NK-92 treated with Interleukin-12 subunit alpha and Interleukin-12 subunit beta, amount 100 ng/mL, for 24 hours (cell line): ENCODE measurements around the gene TRIM41.
"Not testable (repeated sequence)": the region's sequence is repeated elsewhere in the genome, so short reads cannot be mapped to it uniquely, and the experiment has no call there.

Experiments used
- DNase-seq: peaks from one replicate; lab custom pipeline; 2025; lab: John Stamatoyannopoulos, UW

TRIM41 gene

DNA sequence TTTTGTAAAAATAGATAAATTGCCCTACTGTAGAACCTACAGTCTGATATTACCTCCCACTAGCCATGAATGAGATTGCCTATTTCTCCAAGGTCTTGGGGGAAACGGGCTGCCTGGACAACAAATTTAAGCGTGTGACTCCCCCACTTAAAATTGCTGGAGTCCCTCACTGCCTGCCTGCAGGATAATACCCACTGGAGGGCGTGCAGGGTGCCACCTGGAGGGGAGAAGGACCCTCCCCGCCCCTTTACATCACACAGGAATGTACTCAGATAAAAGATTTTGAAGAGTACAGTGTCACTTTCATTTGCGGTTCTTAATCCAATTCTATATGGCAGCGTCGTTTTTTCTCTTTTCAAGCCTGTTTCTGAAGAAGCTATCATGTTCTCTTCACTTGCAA is 11.9 kb upstream of the TRIM41 start:
- no peak for DNase-seq

DNA sequence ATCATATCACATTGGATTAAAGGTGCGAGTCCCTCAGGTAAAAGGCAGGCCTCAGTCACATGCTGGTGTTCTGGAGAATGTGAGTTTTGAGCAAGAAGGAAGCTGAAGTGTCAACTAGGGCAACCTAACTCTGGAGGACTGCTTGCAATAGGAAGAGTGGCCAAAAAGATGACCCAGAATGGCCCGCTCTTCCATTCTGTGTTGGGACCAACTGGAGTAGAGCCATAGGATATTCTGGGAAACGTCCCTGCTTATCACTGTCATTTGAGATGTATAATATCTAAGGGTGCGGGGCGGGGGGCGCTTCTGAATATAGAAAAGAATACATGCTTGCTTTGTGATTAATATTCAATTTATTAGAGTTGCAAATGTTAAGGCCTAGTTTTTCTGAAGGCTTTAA is 11.0 kb upstream of the TRIM41 start:
- no peak for DNase-seq

DNA sequence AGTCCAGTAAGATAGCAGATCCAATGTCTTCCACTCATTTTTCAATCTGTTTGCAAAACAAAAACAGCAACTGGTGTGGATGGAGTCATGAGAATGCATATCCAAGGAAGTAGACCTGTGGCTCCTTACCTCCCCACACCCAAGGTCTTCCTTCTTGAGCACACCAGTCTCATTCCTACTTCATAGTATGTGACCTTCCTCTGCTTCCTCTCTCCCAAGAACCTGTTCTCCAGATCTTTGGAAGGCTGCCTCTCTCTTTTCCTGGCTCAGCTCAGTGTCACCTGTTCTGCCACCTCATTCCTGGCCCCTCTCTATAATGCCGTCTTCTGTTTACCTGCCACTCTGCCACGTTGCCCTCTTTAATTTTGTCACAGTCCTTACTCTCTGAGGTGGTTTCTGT is 10.1 kb upstream of the TRIM41 start:
- DNase-seq: no peak

DNA sequence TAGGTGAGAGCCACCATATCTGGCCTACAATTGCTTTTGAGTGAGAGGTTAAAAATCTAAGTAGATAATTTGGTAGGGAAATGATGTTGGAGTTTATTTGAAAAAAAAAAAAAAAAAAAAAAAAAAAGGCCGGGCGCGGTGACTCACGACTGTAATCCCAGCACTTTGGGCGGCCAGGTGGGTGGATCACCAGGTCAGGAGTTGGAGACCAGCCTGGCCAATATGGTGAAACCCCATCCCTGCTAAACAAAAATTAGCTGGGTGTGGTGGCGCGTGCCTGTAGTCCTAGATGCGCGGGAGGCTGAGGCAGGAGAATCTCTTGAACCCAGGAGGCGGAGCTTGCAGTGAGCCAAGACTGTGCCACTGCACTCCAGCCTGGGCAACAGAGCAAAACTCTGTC is 8.8 kb upstream of the TRIM41 start:
- not testable (repeated sequence) for DNase-seq

DNA sequence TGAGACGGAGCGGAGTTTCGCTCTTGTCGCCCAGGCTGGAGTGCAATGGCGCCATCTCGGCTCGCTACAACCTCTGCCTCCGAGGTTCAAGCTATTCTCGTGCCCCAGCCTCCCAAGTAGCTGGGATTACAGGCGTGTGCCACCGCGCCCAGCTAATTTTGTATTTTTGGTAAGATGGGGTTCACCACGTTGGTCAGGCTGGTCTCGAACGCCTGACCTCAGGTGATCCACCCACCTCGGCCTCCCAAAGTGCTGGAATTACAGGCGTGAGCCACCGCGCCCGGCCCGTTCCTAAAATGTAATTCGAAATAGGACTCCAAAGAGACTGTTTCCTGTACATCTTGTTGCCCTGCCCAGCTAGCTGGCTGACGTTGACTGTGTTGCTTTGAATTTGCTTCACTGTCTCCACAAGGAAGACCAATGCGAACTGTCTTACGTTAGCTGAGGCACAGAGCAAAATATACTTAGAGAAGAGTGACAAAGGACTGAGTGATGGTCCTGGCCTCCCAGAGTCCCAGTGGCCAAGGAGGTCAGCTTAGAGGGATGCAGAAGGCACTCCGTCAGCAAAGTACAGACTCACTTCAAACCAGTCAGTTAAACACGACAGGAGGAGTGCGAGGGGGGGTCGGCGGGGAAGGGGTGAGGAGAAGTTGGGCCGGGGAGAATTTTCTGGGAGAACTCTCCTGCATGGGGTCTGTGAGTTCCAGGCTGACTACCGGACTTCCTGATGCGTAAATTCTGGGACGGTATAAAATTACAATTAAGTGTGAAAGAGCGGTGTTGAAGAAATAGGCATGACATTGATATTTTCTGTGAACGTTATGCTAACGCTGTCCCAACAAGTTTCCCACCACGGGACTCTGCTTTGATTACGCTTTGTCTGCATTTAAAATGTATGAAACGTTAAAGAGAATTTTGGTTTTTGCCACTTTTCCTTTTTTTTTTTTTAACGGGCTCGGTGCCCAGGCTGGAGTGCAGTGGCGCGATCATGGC is 6.8 kb upstream of the TRIM41 start:
- no peak for DNase-seq

DNA sequence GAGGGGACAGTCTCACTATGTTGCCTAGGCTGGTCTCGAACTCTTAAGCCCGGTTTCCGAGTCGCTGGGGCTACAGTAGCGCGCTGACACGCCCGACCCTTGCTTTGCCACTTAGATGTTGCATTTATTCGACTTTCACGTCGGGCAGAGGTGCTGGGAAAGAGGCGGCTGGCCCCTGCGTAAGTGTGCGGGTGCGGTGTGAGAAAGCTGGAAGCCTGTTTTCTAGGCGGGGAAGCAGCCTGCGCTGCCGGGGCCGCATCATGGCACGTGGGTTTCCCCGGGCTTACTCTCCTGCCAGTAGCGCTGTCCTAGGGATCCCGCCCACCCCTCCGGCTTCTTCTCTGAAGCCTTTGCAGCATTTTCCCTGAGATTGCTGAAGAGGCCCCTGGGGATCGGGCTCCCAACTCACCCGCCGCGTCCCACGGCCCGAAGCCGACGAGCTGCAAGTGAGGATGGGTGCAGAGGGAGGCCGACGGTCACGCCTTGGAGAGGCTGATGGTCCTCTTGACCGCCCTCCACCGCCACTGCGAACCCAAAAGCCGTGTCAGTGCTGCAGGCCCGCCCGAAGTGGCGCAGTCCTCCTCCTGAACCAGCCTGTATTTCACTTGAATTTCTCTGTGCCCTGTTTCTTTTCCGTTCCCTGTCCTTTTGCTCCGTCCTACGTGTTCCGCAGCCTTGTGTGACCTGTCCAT is 5.8 kb upstream of the TRIM41 start:
- no peak for DNase-seq

DNA sequence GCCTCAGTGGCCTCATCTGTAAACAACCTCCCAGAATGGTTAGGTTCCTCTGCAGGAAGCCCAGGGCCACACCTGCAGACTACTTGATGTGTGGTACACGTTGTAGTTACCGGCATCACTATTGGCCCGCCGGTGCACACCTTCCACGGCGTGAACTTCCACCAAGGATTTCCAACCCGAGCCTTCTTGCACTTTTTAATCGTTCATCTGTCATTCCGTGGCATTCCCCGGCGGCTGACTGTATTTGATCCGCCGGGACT is 5.3 kb upstream of the TRIM41 start:
- DNase-seq: no peak

DNA sequence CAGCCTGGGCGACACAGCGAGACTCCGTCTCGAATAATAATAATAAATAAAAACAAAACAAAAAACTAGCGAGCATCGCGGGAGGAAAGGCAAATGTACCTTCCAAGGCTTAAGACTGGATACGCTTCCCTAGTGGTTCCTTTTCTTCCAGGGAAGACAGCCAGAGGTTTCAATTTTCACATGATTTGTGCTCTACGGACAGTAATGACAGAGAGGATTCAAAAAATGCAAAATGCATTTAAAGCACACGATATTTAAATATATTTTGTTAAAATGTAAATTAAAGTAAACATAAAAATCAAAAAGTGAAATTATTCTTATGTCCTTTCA is 4.3 kb upstream of the TRIM41 start:
- no peak for DNase-seq

DNA sequence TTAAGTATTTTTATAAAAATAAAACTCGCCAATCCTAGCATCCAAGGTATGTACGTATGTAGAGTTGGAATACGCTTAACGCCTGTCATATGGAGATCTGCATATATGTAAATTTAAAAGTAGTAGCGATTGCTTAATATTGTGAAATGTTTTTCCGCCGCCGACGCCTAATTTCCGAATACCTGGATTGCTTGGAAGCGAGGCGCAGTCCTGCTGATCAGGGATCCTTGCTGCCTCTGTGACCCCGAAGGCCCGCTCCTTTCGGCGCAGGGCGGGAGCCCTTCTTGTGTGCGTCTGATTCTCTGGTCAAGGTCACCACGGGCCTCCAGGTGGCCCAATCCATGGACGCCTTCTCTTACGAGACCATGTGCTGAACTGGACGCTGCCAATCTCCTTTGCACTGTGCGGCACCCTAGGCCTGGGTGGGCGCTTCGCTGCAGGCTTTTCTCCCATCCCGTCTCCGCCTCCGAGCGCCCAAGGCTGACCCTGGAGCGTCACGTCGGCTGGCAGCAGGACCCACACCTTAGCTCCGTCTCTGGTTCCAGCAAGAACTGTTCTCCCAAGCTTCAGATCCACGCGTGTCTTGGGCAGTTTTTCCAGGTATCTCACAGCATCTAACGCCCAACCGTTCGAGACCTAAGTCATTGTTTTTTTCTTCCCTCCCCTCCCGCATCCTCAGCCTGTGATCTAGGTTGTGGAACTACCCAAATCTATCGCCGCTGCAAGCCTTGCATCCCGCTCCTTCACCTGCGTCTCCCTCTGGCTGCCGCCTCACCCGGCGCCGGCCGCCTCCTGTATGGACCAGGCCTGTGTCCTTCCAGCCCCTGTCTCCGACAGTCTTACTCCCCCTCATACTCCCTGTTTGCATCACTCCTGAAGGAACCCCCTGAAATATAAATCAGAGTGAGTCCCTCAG is 3.6 kb upstream of the TRIM41 start:
- DNase-seq: no peak

DNA sequence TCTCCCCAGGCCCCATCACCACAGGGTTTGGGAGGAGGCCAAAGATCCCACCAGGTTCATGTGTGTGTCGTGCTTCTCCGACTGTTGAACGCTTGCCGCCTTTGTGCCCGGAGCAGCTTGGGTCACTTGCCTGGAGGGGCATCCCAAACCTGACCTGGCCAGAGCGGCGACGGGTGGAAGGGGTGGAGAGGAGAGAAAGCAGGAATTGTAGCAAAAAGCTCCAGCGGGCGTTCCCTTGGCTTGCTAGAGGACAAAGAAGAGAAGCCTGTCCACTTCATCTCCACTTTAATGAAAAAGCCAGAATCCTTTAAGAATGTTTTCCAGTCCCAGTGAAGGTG is 2.9 kb upstream of the TRIM41 start:
- no peak for DNase-seq

DNA sequence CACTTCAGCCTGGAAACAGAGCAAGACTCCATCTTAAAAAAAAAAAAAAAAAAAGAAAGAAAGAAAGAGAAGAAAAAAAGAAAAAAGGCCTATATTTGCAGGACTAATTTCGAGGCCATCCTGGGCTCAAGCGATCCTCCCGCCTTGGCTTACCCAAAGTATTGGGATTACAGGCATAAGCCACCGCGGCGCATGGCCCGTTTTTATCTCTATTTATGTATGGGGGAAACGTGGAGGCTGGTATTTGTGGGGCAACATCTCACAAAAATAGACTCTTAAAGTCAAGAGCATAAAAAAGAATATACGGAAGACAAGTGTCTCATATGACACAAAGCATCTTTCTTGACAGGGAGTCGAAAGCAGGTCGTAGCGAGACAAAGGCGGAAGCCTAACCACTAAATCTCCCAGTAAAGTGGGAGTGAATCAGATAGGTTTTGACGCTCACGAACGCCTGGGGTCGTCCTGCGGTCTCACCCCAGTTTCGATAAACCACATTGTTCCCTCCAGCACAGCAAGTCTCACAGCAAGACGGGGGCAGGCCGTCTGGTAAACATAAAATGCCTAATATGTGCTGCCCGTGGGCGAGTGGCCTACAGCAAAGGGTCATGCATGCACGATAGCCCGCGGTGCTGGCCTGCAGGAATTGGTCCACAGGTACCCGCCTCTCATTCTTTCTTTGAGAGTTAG is 1.8 kb upstream of the TRIM41 start:
- no peak for DNase-seq

DNA sequence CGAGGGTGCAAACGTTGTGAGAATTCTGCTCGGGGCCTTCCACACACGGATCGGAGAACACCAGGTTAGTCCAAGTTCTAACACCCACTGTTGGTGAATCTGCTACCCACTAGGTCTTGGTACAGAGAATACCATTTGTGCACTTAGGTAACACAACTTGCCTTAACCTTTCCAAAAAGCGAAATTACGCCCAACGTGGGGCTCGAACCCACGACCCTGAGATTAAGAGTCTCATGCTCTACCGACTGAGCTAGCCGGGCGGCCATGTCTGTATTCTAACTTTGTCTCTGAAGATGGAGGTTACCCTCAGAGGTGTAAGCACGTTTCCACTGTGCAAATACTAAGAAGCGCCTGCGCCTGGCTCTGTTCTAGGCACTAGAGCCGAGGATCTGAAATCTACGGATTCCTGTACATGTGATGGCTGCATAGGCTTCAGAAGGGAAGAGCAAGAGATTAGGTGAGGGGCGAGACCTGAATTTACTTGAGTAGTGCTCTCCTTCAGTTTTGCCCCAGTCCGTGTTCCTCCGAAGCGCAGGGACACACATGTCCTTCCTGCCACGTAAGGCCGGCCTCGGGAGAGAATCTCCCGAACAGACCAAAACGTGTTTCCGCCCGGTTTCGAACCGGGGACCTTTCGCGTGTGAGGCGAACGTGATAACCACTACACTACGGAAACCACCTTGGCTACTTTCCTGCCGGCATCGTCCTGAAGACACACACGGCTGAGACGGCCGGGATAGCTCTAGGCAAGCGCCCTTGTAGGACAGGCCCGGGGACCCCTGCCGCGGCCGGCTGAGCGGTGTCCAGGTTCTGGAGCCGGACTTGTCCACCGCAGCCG is 1.1 kb upstream of the TRIM41 start:
- no peak for DNase-seq

DNA sequence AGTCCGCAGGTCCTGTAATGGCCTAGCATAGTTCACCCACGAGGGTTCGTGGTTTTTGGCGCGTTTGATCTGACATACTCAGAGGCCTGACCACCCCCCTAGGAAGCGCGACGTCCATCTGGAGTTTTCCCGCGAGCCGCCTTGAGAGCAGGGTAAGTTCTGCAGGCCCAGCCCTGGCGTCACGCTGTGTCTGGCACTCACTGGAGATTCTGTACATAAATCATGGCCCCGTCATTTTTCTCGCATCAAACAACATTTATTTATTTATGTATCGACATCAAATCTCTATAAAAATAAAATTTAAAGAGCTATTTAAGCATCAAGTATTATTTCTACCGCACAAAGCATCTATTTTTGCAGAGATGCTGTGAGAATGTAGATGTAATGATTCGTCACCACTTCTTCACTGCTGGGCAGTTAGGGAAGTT is 437 bp upstream of the TRIM41 start:
- DNase-seq: no peak

DNA sequence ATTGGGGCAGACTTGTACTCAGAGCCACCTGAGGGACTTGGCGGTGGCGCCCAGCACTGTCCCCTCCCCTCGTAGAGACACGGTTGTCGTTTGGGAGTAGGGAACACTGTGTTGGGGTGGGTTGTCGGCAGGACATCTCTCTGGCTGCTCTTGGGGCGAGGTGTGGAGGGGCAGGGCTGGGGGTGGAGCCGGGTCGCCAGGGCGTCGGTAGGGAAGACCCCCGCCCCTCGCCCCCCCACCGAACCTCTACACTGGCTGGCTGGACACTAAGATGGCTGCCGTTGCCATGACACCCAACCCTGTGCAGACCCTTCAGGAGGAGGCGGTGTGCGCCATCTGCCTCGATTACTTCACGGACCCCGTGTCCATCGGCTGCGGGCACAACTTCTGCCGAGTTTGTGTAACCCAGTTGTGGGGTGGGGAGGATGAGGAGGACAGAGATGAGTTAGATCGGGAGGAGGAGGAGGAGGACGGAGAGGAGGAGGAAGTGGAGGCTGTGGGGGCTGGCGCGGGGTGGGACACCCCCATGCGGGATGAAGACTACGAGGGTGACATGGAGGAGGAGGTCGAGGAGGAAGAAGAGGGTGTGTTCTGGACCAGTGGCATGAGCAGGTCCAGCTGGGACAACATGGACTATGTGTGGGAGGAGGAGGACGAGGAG is 778 bp downstream of the TRIM41 start:
- DNase-seq: no peak

DNA sequence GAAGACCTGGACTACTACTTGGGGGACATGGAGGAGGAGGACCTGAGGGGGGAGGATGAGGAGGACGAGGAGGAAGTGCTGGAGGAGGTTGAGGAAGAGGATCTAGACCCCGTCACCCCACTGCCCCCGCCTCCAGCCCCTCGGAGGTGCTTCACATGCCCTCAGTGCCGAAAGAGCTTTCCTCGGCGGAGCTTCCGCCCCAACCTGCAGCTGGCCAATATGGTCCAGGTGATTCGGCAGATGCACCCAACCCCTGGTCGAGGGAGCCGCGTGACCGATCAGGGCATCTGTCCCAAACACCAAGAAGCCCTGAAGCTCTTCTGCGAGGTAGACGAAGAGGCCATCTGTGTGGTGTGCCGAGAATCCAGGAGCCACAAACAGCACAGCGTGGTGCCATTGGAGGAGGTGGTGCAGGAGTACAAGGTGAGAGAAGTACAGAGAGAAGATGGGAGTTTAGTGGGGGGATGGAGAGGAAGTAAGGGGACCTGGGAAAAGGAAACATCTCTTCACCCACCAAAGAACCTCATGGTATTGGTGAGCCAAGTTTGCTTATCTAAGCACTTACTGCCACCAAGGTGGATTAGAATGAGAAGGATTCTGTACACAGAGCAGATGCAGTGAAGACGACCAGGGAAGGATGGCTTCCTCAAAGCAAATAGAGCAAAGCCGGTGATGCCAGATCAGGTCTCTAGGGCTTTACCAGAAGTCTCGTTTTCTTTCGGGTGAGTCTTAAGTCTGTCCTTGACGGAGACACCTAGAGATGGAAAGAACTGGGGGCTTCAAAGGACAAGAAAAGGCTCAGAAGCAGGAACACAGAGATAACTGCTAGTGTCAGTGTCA is 1.5 kb downstream of the TRIM41 start:
- DNase-seq: no peak

DNA sequence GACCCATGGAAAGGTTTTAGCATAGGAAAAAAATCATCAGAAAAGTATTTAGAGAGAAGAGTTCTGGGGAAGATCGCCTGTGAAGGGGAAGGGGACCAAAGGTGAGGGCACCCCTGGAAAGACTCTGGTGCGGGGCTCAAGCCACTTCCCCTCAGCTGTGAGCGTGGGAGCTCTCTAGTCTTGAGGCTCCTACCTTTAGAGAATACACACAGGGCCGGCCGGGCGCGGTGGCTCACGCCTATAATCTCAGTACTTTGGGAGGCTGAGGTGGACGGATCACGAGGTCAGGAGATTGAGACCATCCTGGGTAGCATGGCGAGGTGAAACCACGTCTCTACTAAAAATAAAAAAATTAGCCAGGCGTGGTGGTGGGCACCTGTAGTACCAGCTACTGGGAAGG is 6.9 kb downstream of the TRIM41 start:
- DNase-seq: no peak

DNA sequence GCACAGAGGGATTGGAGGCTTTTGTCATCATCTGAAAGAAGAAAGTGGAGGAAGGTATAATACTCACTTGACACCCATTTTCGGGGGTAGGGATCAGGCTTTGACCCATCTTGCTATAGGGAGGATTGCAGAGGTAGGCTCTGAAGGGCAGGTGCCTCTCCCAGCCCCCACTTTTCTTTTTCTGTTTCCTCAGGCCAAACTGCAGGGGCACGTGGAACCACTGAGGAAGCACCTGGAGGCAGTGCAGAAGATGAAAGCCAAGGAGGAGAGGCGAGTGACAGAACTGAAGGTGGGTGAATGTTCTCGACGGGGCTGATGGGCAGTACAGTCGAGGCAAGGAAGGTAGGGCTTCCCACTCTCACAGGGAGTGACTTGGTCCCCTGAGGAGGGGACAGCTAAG is 7.5 kb downstream of the TRIM41 start:
- DNase-seq: no peak

DNA sequence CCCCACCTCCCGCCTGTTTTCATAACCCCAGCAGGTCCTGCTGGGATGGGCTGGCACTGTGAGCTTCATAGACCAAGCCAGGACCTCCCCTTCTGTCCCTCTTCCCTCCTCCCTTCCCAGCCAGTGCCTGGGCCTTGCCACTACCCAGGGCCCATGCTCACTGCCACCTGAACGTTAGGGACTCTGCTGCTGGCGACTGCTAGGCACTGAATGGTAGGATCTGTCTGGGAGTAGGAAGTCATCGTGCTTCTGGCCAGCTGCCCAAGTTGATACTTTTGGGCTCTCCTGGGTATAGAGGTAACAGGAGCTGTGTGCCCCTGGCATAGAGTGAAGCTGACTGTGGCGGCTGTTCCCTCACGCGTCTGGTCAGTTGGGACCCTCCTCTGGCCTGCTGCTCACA is 8.4 kb downstream of the TRIM41 start:
- DNase-seq: no peak

DNA sequence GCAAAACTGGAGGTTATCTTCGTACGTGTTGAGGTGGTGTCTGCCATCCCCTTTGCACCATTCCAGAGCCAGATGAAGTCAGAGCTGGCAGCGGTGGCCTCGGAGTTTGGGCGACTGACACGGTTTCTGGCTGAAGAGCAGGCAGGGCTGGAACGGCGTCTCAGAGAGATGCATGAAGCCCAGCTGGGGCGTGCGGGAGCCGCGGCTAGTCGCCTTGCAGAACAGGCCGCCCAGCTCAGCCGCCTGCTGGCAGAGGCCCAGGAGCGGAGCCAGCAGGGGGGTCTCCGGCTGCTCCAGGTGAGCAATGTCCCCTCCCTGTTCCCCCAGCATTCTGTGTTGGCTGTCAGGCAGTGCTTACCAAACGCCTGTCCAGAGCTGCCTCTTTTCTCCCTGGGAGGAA is 9.5 kb downstream of the TRIM41 start:
- no peak for DNase-seq
